AG08396 (cell line): ENCODE results near the gene UNC80.

Experiments used
- DNase-seq: peaks from one replicate; pipeline ENCODE4 v3.0.0; 2012; ENCODE audit warnings: low spot score, mixed read lengths

Gene UNC80

GRCh38 chr2:209973328-209973727, 201.7 kb downstream of the UNC80 start:
- DNase-seq = no peak

DNA sequence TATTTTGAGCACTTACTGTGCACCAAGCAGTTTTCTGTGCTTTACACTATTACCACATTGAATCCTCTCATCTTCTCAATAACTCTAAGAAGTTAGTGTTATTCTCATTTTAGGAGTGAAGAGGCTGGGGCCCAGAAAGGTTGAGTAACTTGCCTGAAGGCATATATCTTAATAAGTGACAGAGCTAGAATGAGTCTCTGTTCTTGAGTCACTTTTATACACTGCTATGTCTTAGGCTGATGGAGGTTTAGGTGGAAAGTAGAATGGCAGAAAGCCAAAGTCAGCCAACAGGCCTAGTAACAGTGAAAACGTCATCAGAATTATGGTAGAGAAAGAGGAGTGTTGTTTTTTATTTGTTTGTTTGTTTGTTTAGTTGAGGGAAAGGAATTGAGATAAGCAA, 202.9 kb downstream of the UNC80 start:
- no peak for DNase-seq

DNA sequence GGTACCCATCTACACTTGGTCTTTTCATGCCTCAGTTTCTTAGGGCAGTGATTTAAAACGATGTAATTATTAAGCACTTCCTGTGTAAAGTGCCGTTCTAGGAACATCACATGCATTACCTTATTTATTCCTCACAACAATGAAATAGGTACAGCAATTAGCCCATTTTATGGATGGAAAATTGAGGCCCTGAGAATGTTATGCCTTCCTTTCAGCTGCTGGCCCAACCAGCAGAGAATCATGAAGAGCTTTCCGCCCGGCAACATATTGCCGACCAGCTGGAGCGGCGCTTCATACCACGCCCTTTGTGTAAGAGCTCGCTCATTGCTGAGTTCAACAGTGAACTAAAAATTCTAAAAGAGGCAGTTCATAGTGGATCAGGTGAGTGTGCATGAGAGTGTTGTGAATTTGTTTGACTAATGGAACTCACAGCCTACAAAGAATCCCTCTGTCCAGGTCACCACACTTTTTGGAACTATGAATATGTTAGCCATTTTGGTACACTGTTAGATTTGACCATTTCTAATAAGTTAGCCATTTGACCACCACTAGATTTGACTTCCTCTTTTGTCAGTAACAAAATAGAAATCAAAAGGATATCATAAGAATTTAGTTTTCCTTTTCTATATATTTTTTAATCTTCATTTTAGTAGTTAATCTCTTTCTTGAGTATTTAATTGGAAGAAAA, 205.2 kb downstream of the UNC80 start:
- DNase-seq = no peak

DNA sequence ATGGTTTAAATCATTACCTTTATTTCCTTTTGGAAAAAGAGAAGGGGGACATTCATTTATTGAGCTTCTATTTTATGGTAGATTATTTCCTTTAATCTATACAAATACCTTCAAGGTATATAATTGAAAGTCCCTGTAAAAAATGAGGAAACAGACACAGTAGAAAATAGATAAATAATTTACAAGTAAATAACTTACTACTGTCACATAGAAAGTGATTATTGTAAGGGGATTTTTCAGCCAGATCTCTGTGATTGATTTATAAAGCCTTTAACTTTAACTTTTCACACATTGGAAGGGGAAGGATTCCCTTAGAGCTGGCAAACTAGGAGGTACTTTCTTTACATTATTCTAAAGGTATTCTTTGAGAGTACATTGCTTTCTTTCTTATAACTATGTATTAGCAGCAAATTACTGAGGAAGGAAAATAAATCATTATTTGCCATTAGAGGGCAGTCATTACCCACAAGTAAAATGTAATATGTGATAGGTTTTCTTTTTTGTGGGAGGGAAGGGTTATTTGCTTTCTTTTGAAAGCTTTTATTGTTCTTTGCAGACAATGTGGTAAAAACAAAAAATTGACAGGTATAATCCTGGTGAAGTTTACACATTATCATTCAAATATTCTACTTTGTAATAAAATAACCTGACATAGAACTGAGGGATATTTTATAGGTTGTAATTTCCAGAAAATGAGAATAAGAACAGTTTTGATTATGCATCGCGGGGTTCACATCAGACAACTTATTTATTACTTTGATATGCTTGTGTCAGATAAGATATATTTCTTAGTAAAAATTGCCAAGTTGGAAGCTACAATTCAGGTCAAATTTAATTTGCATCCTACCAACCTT, 206.0 kb downstream of the UNC80 start:
- DNase-seq = peak; percentile 8

DNA sequence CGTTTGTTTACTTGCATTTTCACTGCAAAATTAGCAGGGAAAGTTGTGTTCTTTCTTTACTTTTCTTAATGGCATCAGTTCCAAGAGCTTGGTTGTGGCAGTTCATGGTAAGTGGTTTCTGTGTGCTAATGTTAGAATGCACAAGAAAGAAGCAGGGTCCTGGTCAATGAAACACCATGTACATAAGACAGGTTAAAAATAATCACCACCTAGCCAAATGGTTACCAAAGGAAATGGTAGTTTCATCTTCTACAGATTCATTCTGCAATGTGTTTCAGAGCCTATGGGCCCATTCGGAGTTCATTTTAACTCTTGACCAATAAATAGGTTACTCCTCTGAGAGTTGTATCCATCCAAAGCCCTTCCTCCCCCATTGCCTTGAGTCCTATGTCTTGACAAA, 212.7 kb downstream of the UNC80 start:
- no peak for DNase-seq

GRCh38 chr2:209985874-209986273, 214.2 kb downstream of the UNC80 start:
- DNase-seq = no peak

DNA sequence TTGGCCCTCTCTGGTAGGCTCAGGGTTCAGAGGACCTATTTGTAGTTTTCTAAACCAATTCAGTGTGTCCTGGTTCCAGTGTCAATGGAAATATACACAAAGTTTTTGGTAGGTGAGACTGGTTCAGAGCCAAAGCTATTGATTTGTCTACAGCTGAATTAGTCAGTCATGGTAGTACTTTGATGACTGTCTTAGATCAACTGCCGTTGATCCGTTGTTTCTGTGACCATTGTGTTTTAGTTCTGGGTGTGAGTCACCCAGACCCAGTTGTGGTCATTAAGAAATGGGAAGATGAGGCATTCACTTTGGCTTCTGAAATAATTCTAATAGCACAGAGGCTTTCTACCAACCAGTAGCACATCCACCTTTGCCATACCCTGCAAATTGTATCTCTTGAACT, 214.8 kb downstream of the UNC80 start:
- no peak for DNase-seq

GRCh38 chr2:209988010-209988409, 216.4 kb downstream of the UNC80 start:
- no peak for DNase-seq

DNA sequence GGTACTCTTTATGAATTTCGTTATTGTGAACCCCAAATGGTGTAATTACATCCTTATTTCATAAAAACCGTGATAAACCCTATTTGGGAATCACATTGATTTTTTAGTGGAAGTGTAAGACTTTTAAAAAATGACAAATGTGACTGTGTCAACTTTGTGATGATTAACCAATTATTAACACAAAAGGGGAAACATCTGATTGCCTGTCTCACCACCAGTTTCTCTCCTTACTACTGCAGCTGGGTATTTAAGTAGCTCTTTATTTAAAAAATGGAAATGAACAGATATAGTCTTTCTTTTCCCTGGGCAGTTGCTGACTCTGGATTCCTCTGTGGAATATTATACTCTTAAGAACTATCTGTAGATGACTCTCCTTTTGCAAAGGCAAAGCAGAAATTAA, 219.2 kb downstream of the UNC80 start:
- no peak for DNase-seq

DNA sequence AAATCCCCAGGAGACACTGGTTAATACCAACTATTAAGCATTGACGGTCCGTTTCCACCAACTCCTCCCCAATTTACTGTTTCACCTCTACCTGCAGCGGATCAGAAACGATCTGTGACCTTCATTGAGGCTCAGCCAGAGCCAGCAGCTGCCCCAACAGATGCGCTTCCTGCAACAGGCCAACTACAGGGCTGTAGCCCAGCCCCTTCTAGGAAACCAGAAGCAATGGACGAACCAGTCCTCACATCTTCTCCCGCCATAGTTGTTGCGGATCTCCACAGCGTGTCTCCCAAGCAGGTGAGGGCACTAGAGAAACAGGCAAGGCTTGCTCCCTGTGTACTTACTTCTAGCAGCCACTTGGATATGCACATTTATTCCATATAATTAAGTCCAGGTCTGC, 222.3 kb downstream of the UNC80 start:
- DNase-seq = no peak

DNA sequence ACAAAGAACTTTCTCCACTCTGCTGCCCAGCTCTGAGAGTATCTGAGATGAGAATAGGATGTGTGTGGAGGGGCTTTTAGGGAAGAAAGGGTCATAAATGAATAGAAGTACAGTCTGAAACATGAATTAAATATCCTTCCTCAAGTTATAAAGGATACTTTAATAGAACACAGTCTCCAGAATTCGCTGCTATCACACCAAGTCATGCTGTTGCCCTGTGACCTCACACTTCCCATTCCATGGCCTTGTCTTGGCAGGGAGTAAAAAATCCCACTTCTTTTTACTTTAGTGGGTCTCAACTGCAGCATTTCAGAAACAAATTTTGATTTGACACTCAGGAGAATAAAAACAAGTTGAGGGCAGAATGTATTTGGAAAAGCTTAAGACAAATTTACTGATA, 227.0 kb downstream of the UNC80 start:
- DNase-seq = no peak

DNA sequence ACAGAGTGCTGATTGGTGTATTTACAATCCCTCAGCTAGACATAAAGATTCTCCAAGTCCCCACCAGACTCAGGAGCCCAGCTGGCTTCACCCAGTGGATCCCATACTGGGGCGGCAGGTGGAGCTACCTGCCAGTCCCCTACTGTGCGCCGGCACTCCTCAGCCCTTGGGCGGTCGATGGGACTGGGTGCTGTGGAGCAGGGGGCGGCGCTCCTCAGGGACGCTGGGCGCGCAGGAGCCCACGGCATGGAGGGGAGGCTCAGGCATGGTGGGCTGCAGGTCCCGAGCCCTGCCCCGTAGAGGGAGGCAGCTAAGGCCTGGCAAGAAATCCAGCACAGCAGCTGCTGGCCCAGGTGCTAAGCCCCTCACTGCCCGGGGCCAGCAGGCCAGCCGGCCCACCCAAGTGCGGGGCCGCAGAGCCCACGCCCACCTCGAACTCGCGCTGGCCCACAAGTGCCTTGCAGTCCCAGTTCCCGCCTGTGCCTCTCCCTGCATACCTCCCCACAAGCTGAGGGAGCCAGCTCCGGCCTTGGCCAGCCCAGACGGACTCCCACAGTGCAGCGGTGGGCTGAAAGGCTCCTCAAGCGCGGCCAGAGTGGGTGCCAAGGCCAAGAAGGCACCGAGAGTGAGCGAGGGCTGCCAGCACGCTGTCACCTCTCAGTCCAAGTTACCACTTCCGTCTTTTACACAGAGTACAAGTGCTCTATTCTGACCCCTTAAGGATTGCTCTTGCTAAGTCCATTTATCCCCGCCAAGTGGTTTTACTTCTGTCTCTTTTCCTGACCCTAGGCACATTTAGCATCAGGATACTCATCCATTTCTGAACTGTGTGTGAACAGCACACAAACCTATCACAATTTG, 229.1 kb downstream of the UNC80 start:
- no peak for DNase-seq

GRCh38 chr2:210002158-210003157, 230.8 kb downstream of the UNC80 start, which contains the start of gene RPE:
Gene RPE, plus strand, starts transcription at chr2:210002638. Its CDS starts 24 bp downstream, at chr2:210002662.
- DNase-seq = peak; percentile 94

DNA sequence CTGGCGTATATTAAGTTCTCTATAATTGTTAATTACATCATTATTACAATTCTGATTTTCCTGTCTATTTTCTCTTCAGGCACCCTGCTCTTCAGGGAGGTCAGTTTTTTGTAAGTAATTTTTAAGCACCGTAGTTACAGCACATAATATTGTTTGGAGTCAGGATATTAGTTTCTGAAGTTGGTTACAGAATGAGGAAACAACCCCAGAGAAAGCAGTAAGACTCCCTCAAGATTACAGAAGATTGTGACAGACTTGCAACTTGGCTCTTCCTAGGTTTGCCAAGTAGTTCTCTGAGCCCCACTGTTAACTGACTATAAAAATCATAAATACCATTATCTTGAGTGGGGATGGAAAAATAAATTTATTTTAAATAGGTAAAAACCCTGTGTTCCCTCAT, 231.7 kb downstream of the UNC80 start:
- DNase-seq = no peak

- no peak for DNase-seq
These were observed 233.2 kb downstream of the UNC80 start for GRCh38 chr2:210004881-210005280.

DNA sequence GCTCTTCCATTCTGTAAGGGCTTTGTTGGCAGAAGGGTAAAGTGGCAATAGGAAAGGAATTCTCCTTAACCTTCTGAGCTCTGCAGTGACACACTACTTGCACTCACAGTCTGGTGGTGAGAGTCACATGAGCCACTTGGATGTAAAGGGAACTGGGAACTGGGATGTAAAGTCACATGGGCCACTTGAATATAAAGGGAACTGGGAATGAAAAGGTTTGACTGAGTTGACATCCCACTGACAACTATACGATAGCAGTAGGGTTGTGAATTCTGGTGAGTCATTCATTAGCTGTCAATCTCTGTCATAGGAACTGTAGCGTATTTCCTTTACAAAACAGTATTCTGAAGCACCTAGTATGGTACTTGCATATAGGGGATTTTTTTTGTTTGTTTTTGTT, 236.3 kb downstream of the UNC80 start:
- no peak for DNase-seq

DNA sequence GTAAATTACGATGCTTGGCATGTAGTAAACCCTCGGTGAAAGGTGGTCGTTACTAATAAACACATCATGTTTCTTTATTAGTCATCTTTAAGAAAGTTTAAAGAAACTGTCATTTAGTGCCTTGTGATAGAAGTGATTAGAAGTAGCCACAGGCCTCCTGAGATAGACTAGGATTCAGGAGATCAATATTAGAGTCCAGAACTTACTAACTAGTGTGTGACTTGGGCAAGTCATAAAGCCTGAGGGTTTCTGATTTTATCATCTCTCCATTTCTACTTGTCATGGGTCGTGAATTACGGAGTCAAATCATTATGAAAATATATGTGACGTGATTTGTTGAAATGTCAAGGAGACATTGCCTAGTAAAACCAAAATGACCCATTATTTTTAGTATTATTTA, 237.5 kb downstream of the UNC80 start:
- no peak for DNase-seq

DNA sequence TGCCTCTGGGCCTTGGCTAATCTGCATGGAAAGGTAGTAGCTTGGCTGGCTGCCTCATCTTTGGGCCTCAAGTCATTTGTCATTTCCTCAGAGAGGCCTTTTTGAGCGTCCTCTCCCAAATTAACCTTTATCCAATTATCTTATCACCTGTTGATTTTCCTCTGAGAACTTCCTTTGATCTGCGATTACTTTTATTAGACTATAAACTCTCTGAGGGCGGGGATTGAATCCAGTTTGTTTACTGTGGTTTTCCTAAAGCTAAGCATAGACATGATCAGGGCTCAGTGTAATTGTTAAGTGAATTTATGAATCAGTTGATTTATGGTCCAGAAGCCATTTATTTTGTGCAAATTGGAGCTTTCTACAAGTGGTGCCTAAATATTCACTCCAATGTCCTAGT, 238.3 kb downstream of the UNC80 start:
- no peak for DNase-seq

- DNase-seq = no peak
These were observed 248.5 kb downstream of the UNC80 start for GRCh38 chr2:210020138-210020537.

DNA sequence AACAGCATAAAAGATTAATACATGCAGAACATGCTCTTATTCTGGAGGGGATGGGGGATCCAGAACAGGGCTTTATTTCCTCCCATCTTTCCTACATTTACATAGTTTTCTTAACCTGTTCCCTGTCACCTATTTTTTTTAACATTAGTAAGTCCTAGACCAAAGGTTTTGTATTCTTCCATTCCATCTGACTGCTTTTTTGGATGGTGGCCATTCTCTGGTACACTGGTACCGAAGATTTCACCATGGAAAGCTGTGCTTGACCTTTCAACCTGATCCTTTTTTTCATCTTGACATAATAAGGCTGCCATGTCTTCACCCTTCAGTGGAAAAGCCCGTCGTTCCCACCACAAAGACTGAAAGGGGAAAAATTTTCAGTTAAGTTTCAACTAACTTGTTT, 251.2 kb downstream of the UNC80 start:
- no peak for DNase-seq

DNA sequence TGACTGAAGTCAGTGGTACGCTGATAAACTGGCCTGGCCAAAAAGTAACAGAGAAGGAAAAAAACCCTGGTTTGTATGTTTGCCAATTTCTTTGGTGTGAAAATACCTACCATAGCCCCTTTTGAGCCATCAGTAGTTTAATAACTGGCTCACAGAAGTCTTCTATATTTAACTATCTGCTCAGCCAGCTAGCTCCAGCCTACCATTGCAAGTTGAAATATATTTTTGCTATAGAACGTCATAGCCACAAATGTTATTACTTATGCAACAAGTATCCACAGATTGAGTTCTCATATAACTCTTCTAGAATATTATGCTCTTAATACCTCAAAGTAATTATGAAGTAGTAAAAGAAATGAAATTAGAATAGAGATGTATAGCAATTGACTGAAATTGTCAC, 256.0 kb downstream of the UNC80 start:
- no peak for DNase-seq
